WTC11 (cell line): ENCODE data around the gene HSPA1B.
A peak's percentile ranks its signal among the peaks of the same experiment; 100 is the strongest.

Experiments used
- AFF4 ChIP-seq: sonication (generic); formaldehyde crosslinking; IDR thresholded peaks from 2 replicates; pipeline ENCODE4 v1.8.1; 2023; ENCODE audit warnings: mild to moderate bottlenecking, missing genetic modification reagents, borderline replicate concordance
- CTCF ChIP-seq: fragments of 200-600 bp; IDR thresholded peaks from 2 replicates; pipeline ENCODE4 v1.8.0; 2022; ENCODE audit warnings: antibody characterized with exemption
- E2F4 ChIP-seq: sonication (generic); formaldehyde crosslinking; IDR thresholded peaks from 2 replicates; pipeline ENCODE4 v1.8.1; 2022; ENCODE audit warnings: low read depth, mild to moderate bottlenecking, moderate library complexity, missing genetic modification reagents, borderline replicate concordance
- ESRRA ChIP-seq: sonication (generic); formaldehyde crosslinking; IDR thresholded peaks from 2 replicates; pipeline ENCODE4 v1.8.1; 2022; ENCODE audit warnings: mild to moderate bottlenecking, missing genetic modification reagents, borderline replicate concordance
- JUN ChIP-seq: sonication (generic); formaldehyde crosslinking; IDR thresholded peaks from 2 replicates; pipeline ENCODE4 v1.8.0; 2023; ENCODE audit warnings: mild to moderate bottlenecking, missing genetic modification reagents
- NFYB ChIP-seq: sonication (generic); formaldehyde crosslinking; conservative IDR thresholded peaks from 2 replicates; pipeline ENCODE4 v1.8.0; 2022; ENCODE audit warnings: low read depth, missing genetic modification reagents
- NR3C1 ChIP-seq: sonication (generic); formaldehyde crosslinking; conservative IDR thresholded peaks from 2 replicates; pipeline ENCODE4 v1.8.1; 2023; ENCODE audit warnings: low read depth, mild to moderate bottlenecking, missing genetic modification reagents
- SMAD3 ChIP-seq: sonication (generic); formaldehyde crosslinking; IDR thresholded peaks from 2 replicates; pipeline ENCODE4 v1.8.0; 2022; ENCODE audit warnings: missing genetic modification reagents, mild to moderate bottlenecking, borderline replicate concordance

GRCh38 chr6:31806470-31807272 is 20.9 kb upstream of the HSPA1B start, which contains the start of gene LSM2:
- no peak for TF ChIP-seq E2F4 (CRISPR knock-in tag)
- TF ChIP-seq AFF4, result no peak
- TF ChIP-seq CTCF, result no peak
- no peak for TF ChIP-seq JUN
- no peak for TF ChIP-seq NFYB
- TF ChIP-seq SMAD3 (CRISPR knock-in tag), result peak; percentile 54; the same call in 1 of the 2 replicates
- TF ChIP-seq ESRRA, result peak; percentile 65; the same call in 1 of the 2 replicates
- TF ChIP-seq NR3C1 (CRISPR knock-in tag), result no peak
